Left cardiac atrium (tissue), 4 donors: ENCODE results near the gene ADD1. TPM values are rescaled to one million over a fixed set of nuclear protein-coding genes. Genes with fewer than 3 reads are reported as not detected.
A peak's percentile ranks its signal among the peaks of the same experiment; 100 is the strongest.

Experiments used
- ATAC-seq, 2 donors: fragments of 200-7000 bp; cut with Tn5 transposase; one replicate each; pipeline ENCODE4 v1.9.1; 2020; ENCODE audit warnings: mild to moderate bottlenecking in 2 of 2, moderate library complexity in 2 of 2
- DNase-seq: peaks from one replicate; pipeline ENCODE4 v3.0.0-alpha.2; 2020
- intact Hi-C, 2 donors: fragments of 100-400 bp; cut with DNase I; formaldehyde crosslinking; loops; one replicate each; pipeline versions ENCODE4 v1.14.1 to v1.15.1; 2022 to 2023
- total RNA-seq, 2 donors: library from RNA; stranded (reverse); fragmentation: NEBNext Ultra II Directional; extraction: Animal tissue kit (Norgen Biotek cat#: 25700); gene quantifications; one replicate each; pipeline ENCODE4 v1.2.1, GENCODE V29; 2021
- donor health status: DM: no; HTN: yes; CAD: no.
- donor health status: DM: no; HTN: yes; CAD: no; lungs with severe emphysema.
- donor health status: DM: yes; HTN: yes; CAD: no.
- donor health status: Dilated cardiomyopathy.

The ADD1 gene
- total RNA-seq, 2 donors from 2014 or later: 200 to 209 TPM

DNA sequence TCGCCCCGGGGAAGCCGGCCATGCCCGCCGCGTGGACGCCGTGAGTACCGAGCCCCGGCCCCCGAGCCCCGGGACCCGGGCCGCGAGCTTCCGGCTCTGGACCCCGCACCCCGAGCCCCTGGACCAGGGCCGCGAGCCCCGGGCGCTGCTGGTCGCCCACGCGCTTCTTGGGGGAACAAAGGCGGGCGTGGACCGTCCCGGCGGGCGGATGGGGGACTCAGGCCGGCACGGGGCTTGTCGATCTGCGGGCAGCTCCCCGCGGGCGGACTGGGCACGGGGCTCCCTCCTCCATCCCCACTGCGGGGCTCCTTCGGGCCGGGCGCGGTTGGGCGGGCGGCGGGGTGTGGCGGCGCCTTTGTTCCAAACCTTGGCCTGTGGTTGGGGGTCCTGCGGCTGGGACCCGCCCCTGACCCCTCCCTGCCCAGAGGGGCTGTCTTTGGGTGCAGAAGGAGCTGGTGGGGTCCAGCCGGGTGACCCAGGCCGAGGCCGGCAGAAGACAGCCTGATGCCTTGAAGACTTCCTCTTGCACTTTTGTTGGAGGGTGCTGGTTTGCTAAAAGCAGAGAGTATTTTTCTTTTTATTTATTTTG is 25.2 kb upstream of the ADD1 start:
- intact Hi-C loops: no loop called here
- ATAC-seq (peak; percentile 14 to 15), DNase-seq (no peak)

DNA sequence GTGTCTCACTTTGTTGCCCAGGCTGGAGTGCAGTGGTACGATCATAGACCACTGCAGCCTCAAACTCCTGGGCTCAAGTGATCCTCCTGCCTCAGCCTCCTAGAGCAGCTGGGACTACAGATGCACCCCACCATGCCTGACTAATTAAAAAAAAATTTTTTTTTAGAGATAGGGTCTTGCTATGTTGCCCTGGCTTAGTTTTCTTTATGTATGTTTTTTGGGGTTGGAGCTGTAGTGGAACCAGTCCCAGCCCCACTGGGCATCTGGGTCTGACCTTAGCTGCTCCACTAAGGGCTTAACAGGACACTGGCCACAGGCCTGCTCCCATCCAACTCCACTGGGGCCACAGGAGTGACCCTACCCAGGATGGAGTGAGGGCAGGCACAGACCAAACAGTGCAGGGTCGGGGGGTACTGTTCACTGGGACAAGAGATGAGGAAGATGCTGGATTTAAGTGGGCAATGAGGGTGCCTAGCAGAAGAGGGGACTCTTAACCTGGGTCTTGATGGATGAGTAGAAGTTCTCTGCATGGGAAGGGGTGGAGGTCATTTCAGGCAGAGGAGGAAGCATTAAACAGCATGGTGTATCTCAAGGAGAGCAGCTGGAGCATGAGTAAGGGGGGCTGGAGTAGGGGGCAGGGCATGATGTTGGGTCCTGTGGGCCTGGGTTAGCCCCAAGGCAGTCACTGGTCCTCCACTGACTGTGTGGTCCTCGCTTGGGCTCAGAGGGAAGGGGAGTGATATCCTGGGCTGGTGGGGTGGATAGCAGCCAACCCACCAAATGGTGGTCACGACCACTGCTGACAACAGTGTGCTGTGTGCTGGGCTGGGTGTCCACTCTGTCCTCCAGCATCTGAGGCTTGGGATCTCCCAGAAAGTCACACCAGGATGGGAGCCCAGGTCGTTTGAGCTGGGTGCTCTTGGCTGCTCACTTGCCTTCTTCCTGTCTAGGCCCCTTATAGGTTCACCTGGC is 24.1 kb upstream of the ADD1 start:
- intact Hi-C loops: no loop called here
- no peak for ATAC-seq
- DNase-seq: no peak

DNA sequence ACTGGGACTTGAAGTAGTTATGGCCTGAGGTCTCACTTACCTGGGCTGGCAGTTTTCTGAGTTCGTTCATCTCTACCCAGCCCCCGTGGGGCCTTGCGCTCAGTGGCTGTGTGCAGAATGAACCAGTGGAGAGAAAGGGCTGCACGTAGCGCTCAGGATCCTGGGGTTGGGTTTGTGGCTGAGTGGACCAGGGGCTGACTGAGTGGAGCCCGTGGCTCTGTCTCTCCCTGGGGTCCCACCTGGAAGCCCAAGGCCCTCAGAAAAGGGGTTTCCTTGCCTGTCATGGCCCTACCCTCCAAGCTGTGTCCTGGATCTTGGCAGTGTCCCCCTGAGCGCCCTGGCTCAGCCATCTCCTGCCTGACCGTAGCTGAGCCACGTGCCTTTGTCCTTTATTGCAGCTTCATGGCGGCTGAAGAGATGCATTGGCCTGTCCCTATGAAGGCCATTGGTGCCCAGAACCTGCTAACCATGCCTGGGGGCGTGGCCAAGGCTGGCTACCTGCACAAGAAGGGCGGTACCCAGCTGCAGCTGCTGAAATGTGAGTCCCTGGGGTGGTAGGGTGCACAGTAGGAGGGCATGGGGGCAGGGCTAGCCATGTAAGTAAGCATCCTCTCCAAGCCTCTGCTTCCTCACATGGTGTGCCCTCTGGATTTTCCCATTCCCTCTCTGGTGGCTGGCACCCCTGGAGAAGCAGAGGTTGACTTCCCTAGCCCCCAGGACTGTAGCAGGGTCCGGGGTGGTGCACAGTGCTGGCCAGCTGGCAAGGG is 23.2 kb upstream of the ADD1 start:
- ATAC-seq (no peak), DNase-seq (peak; percentile 17)
- intact Hi-C loops: no loop called here

DNA sequence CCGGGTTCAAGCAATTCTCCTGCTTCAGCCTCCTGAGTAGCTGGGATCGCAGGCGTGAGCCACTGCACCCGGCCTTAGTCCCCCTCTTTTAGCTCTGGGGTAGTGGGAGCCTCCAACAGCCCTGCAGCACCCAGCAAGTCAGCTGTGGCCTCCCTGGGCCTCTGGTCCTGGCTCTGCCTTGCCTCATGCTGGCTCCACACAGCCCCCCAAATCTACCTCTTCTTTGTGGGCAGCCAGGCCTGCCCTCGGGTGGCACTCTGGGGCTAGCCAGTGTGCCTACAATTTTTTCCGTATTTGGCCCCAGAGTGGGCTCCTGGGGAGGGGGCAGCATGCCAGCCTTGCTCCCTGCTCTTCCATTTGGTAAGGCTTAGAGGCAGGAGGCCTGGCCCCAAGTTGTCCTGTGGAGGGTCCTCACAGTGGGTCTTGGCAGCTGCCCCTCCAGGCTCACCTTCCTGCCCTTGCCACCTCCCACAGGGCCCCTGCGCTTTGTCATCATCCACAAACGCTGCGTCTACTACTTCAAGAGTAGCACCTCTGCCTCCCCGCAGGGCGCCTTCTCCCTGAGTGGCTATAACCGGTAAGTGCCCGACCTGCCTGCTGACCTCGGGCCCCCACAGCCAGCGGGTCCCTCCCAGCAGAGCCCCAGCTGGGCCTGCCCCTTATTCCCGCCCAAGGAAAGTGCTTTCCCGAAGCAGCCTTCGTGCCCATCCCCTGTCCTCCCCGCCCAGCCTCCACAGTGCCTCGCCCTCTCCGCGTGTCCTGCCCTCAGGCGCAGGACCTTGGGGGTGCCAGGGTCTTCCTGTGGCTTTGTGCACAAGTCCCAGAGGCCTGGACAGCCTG is 21.0 kb upstream of the ADD1 start:
- intact Hi-C loops: no loop called here
- peak; percentile 19 for DNase-seq
- no peak for ATAC-seq

DNA sequence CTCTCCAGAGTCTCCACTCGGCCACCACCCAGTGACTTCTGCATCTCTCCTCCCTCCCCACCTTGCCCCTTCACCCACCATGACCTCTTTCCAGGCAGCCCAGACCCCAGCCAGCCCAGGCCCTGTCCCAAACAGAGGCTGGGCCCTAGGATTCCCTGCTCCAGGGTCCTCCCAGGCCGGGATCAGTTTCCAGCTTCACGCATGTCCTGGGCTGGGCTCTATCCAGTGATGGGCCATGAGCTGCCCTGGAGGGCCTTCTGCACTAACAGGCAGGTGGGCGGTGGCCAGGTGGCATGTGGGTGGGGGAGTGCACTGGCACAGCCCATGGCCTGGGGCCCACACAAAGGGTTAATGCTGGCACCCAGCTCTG is 20.4 kb upstream of the ADD1 start:
- peak; percentile 18 for DNase-seq
- intact Hi-C loops: no loop called here
- ATAC-seq: peak in 1 of 2 donors; percentile 0

DNA sequence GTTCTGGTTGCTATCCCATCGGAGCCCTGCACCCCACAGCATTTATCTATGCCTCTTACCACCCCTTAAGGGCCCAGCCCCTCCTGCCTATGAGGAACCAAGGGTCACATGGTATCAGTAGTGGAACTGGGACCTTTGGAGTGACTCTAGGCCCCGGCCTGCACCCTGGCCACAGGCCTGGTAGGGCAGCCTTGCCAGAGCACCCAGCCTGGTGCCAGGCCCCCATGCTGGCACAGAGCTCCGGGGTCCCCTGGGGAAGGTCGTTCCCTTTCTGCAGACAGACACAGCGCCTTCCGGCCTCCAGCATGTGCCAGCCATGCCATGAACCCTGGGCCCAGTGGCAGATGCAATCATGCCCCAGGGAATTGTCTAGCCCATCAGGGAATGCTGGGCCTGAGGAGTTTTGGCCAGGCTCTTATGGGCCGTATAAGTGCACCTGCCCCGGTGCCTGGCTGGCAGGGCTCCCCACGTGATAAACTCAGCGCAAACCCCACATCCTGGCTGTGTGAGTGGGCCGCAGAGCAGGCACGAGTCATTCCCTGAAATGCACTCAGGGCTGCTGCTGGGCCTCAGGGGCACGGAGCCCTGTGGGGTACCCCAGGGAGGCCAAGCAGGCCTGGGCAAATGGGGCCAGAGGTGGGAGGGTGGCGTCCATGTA is 19.8 kb upstream of the ADD1 start:
- ATAC-seq (peak in 1 of 2 donors; percentile 76), DNase-seq (peak; percentile 9)
- intact Hi-C loops: no loop called here

DNA sequence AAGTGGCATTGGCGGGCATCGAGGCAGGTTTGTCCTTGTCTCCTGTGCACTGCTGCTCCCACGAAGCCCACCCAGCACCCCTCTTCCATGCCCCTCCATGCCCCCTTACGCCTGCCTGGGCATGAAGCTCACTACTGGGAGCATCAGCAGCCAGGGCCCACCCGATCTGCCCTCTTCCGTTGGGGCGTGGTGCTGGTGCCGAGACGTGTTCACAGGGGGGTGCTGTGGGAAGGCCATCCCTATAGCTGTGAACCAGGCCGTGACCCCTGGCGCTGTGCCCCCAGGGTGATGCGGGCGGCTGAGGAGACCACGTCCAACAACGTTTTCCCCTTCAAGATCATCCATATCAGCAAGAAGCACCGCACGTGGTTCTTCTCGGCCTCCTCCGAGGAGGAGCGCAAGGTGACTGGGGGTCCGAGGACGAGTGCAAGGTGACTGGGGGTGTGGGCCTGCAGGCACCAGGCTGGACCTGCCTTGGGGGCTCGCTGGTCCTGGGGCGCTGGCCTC is 19.3 kb upstream of the ADD1 start:
- ATAC-seq (no peak), DNase-seq (no peak)
- intact Hi-C loops: no loop called here

DNA sequence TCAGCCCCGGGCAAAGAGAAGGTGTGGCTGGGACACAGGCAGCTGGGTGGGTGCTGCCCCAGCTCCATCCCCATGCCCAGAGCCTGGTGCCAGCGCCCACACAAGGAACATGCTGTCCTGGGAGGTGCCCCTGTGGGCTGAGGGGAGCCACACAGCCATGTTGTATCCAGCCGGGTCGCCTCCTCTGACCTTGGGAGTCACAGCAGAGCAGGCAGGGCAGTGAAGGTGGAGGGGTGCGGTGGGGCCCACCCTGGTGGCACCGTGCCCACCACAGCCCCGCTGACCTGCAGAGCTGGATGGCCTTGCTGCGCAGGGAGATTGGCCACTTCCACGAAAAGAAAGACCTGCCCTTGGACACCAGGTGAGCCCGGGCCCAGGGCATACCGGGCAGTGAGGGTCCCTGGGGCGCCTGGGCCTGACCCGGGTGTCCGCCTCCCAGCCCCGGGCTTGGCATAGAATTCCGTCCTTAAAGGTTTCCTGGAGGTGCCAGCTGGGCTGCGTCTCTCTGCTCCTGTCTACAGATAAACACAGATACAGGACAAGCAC is 18.7 kb upstream of the ADD1 start:
- DNase-seq (peak; percentile 18), ATAC-seq (no peak)
- intact Hi-C loops: no loop called here

DNA sequence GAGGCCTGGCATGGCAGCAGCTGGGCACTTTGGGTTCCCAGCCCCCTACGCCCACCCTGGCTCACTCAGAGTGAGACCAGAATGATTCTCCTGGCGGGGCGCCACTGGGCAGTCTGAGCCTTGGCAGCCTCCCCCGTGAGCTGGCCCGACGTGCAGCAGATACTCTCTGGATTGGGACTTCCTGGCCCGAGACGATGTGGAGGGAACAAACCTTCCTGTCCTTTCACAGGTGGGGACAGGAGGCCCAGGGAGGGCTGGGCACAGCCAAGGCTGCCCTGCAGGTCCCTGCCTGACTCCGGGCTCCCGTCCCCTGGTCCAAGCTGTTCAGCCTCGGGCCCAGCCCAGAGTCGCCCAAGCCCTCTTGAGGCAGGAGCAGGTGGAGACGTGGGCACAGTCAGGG is 17.9 kb upstream of the ADD1 start:
- DNase-seq: peak; percentile 24
- intact Hi-C loops: no loop called here
- no peak for ATAC-seq

DNA sequence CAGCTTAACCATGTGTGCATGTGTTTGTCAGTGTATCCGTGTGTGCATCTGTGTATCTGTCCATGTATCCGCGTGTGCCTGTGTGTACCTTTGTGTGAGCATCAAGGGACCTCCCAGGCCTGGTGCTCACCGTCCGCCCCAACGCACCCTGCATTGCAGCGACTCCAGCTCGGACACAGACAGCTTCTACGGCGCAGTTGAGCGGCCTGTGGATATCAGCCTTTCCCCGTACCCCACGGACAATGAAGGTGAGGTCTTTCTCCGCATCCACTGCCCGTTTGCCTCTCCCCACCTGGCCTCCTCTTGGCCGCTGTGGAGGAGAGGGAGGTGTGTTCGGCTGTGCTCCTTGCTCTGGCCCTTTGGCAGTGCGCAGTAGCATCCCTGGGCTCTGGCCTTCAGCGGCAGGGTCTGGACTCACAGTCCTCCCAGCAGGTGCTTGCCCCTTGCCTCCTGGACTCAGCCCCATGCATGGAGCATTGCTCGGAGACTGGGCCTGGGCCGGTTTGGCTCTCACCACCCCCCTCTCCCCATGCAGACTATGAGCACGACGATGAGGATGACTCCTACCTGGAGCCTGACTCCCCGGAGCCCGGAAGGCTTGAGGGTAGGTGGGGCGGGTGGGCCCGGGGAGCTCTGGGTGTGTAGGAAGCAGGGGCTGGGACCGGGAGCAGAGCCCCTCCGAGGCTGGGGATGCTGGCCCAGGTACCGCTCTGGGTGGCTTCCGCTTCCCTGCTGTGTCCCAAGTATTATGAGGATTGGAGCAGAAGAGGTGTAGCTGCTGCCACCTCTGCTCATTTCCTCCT is 16.4 kb upstream of the ADD1 start:
- ATAC-seq (no peak), DNase-seq (peak; percentile 21)
- intact Hi-C loops: no loop called here

DNA sequence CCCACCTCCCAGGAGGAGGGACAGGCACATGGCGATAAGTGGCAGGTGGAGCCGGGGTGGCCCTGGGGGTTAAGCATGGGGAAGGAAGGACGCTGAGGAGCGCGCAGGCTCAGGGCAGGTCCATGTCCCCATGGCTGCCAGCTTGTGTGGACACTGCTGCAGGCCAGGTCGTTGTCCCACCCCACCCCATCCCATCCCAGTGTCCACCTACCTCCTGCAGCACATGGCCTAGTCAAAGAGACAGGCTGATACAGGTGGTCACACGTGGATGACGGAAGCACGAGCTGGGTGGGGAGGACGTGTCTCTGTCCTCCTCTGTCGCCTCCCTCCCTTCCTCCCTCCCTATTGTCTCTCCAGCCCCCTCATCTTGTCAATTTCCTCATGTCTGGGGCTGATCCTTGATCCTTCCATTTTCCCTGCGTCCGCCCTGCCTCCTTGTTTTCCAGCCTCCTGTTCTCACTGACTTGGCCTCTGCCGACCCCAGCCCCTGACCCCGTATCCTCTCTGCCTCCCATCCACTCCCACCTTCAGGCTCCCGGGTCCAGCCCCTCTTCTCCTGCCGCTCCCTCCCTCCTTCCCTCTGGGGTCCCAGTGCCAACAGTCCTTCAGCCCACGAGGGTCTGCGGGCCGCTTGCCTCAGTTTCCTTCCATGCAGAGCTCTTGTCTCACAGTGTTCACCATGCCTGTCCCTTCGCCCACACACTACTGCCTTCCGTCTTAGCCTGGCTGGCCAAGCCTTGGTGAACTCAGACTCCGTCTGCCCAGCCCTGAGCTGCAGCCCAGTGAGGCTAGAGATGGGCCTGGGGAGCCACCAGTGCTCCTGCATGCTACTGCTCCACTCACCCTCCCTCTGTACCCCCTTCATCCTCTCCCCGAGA is 15.5 kb upstream of the ADD1 start:
- ATAC-seq (no peak), DNase-seq (peak; percentile 16)
- intact Hi-C loops: no loop called here

DNA sequence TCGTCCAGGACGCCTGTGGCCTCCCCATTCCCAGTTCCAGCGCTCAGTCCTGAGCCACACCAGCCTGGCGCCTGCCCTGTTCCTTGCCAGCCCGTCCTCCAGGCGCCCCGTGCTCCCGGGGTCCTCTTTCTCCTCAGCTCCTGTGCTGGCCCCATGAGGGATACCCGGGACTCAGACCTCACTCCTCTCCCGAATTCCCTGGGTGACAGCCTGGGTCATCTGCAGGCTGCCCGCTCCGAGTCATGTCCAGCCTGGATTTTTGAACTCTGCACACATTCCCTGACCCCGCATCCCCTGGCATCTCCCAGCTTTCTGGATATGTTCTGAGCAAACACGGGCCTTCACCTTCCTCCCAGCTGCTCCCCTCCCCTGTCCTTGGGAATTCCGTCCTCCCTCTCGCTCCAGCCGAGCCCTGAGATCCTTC is 14.9 kb upstream of the ADD1 start:
- intact Hi-C loops: no loop called here
- DNase-seq (peak; percentile 16), ATAC-seq (no peak)

DNA sequence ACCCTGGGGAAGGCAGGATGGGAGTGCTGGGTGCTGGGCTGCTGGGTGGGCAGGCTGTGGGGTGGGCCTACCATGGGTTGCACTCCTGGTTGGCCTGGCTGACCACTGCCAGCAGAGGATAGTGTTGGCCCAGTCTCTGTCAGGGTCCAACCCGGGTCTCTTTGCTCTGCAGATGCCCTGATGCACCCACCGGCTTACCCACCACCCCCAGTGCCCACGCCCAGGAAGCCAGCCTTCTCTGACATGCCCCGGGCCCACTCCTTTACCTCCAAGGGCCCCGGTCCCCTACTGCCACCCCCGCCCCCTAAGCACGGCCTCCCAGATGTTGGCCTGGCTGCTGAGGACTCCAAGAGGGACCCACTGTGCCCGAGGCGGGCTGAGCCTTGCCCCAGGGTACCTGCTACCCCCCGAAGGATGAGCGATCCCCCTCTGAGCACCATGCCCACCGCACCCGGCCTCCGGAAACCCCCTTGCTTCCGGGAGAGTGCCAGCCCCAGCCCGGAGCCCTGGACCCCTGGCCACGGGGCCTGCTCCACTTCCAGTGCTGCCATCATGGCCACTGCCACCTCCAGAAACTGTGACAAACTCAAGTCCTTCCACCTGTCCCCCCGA is 14.2 kb upstream of the ADD1 start:
- DNase-seq: peak; percentile 18
- intact Hi-C loops: no loop called here
- ATAC-seq: no peak

DNA sequence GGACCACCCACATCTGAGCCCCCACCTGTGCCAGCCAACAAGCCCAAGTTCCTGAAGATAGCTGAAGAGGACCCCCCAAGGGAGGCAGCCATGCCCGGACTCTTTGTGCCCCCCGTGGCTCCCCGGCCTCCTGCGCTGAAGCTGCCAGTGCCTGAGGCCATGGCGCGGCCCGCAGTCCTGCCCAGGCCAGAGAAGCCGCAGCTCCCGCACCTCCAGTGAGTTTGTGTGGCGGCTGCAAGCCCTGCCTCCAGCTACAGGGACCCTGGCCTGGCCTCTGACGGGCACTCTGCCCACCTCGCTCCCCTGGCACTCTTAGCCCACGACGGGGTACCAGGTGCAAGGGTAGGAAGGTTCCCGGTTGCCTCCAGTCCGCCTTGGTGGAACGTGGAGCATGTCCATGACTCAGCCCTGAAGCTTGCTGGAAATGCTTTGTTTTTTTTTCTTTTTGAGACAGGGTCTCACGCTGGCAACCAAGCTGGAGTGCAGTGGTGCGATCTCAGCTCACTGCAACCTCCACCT is 13.7 kb upstream of the ADD1 start:
- ATAC-seq: no peak
- intact Hi-C loops: no loop called here
- peak; percentile 13 for DNase-seq
